ENCODE measurements around the gene ABO. TPM values are rescaled to one million over a fixed set of nuclear protein-coding genes. Genes with fewer than 3 reads are reported as not detected.
"Not testable (repeated sequence)": the region's sequence is repeated elsewhere in the genome, so short reads cannot be mapped to it uniquely, and the experiment has no call there.

Gene ABO
- total RNA-seq, 1 experiment from 2014 or later = 0.15 TPM

DNA sequence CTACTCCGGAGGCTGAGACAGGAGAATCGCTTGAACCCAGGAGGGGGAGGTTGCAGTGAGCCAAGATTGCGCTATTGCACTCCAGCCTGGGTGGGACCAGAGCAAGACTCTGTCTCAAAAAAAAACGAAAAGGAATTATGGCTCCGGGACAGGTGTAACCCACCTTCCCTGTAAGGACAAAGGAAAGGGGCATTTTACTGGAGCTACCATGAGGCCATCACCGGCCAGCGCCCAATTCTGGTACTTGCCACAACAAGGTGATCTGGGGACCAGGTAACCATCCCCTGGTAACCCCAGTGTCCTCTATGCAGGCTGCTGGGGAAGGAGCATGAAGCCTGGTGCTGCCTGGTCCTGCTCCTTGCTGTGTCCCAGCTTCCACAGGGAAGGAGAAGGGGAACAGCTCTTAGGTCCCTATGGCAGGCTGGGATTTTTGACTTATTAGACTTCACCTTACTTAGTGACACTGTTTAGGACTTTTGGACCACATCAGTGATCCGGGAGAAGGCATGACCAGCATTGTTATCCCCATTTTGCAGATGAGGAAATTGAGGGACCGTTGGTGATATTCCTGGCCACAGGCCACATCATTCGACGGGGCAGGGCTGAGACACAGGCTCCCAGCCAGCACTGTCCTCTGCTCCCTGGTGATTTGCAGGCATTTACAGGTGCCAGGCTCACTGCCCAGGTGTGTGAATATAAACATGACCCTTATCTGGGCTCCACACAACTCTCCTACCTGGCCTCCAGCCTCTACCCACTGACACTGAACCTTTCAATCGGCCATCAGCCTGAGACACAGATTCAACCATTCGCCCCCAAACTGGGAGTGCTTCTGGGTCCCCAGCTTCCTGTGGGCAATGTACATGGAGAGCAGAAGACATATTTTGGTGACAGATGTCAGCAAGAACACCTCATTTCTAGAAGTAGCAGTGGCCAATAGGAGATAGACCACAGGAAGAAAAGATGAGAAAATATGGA is 26.5 kb upstream of the ABO start:
- ATAC-seq (no peak), DNase-seq (ENCODE audit: low spot score) (no peak)
- Mint-ChIP-seq H3K4me1 (no peaks in the 10 kb centered on the region), H3K27ac (no peak overlapping the region), H3K9me3 (peaks cover 22% of the 10 kb centered on the region), H3K4me3 (no peak overlapping the region), H3K27me3 (ENCODE audit: low read depth) (peaks cover 13% of the 10 kb centered on the region), H3K36me3 (no peaks in the 10 kb centered on the region)
- CTCF ChIA-PET = interaction anchor here (1.0 kb wide), 1 partner anchor 63 kb away, joined by 5 read pairs; no protein-coding TSS in a partner anchor
- POLR2A ChIA-PET = no interaction called here
- TF ChIP-seq, protein P1, sequence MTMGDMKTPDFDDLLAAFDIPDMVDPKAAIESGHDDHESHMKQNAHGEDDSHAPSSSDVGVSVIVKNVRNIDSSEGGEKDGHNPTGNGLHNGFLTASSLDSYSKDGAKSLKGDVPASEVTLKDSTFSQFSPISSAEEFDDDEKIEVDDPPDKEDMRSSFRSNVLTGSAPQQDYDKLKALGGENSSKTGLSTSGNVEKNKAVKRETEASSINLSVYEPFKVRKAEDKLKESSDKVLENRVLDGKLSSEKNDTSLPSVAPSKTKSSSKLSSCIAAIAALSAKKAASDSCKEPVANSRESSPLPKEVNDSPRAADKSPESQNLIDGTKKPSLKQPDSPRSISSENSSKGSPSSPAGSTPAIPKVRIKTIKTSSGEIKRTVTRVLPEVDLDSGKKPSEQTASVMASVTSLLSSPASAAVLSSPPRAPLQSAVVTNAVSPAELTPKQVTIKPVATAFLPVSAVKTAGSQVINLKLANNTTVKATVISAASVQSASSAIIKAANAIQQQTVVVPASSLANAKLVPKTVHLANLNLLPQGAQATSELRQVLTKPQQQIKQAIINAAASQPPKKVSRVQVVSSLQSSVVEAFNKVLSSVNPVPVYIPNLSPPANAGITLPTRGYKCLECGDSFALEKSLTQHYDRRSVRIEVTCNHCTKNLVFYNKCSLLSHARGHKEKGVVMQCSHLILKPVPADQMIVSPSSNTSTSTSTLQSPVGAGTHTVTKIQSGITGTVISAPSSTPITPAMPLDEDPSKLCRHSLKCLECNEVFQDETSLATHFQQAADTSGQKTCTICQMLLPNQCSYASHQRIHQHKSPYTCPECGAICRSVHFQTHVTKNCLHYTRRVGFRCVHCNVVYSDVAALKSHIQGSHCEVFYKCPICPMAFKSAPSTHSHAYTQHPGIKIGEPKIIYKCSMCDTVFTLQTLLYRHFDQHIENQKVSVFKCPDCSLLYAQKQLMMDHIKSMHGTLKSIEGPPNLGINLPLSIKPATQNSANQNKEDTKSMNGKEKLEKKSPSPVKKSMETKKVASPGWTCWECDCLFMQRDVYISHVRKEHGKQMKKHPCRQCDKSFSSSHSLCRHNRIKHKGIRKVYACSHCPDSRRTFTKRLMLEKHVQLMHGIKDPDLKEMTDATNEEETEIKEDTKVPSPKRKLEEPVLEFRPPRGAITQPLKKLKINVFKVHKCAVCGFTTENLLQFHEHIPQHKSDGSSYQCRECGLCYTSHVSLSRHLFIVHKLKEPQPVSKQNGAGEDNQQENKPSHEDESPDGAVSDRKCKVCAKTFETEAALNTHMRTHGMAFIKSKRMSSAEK (CRISPR knock-in tag; IDR thresholded peaks at IDR 0.05; ENCODE audit: borderline replicate concordance) = no peak
- TF ChIP-seq ZBTB21 (CRISPR knock-in tag; IDR thresholded peaks at IDR 0.05; ENCODE audit: borderline replicate concordance) (no peak), MXD4 (CRISPR knock-in tag; IDR thresholded peaks at IDR 0.05; ENCODE audit: borderline replicate concordance) (no peak), PRRX2 (CRISPR knock-in tag; IDR thresholded peaks at IDR 0.05) (no peak), SOX15 (CRISPR knock-in tag; IDR thresholded peaks at IDR 0.05) (no peak), RORB (CRISPR knock-in tag; IDR thresholded peaks at IDR 0.05) (no peak), FOXK1 (CRISPR knock-in tag; IDR thresholded peaks at IDR 0.05) (no peak), ETV6 (CRISPR knock-in tag; IDR thresholded peaks at IDR 0.05) (no peak), FOXJ3 (CRISPR knock-in tag; IDR thresholded peaks at IDR 0.05; ENCODE audit: borderline replicate concordance) (no peak)
- TF ChIP-seq, protein P2, sequence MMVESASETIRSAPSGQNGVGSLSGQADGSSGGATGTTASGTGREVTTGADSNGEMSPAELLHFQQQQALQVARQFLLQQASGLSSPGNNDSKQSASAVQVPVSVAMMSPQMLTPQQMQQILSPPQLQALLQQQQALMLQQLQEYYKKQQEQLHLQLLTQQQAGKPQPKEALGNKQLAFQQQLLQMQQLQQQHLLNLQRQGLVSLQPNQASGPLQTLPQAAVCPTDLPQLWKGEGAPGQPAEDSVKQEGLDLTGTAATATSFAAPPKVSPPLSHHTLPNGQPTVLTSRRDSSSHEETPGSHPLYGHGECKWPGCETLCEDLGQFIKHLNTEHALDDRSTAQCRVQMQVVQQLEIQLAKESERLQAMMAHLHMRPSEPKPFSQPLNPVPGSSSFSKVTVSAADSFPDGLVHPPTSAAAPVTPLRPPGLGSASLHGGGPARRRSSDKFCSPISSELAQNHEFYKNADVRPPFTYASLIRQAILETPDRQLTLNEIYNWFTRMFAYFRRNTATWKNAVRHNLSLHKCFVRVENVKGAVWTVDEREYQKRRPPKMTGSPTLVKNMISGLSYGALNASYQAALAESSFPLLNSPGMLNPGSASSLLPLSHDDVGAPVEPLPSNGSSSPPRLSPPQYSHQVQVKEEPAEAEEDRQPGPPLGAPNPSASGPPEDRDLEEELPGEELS (CRISPR knock-in tag; IDR thresholded peaks at IDR 0.05) = no peak
- TF ChIP-seq, protein P3, sequence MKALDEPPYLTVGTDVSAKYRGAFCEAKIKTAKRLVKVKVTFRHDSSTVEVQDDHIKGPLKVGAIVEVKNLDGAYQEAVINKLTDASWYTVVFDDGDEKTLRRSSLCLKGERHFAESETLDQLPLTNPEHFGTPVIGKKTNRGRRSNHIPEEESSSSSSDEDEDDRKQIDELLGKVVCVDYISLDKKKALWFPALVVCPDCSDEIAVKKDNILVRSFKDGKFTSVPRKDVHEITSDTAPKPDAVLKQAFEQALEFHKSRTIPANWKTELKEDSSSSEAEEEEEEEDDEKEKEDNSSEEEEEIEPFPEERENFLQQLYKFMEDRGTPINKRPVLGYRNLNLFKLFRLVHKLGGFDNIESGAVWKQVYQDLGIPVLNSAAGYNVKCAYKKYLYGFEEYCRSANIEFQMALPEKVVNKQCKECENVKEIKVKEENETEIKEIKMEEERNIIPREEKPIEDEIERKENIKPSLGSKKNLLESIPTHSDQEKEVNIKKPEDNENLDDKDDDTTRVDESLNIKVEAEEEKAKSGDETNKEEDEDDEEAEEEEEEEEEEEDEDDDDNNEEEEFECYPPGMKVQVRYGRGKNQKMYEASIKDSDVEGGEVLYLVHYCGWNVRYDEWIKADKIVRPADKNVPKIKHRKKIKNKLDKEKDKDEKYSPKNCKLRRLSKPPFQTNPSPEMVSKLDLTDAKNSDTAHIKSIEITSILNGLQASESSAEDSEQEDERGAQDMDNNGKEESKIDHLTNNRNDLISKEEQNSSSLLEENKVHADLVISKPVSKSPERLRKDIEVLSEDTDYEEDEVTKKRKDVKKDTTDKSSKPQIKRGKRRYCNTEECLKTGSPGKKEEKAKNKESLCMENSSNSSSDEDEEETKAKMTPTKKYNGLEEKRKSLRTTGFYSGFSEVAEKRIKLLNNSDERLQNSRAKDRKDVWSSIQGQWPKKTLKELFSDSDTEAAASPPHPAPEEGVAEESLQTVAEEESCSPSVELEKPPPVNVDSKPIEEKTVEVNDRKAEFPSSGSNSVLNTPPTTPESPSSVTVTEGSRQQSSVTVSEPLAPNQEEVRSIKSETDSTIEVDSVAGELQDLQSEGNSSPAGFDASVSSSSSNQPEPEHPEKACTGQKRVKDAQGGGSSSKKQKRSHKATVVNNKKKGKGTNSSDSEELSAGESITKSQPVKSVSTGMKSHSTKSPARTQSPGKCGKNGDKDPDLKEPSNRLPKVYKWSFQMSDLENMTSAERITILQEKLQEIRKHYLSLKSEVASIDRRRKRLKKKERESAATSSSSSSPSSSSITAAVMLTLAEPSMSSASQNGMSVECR (CRISPR knock-in tag; IDR thresholded peaks at IDR 0.05; ENCODE audit: borderline replicate concordance) = no peak
- TF ChIP-seq, protein P4, sequence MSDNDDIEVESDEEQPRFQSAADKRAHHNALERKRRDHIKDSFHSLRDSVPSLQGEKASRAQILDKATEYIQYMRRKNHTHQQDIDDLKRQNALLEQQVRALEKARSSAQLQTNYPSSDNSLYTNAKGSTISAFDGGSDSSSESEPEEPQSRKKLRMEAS (CRISPR knock-in tag; IDR thresholded peaks at IDR 0.05) = no peak
- TF ChIP-seq, protein P5, sequence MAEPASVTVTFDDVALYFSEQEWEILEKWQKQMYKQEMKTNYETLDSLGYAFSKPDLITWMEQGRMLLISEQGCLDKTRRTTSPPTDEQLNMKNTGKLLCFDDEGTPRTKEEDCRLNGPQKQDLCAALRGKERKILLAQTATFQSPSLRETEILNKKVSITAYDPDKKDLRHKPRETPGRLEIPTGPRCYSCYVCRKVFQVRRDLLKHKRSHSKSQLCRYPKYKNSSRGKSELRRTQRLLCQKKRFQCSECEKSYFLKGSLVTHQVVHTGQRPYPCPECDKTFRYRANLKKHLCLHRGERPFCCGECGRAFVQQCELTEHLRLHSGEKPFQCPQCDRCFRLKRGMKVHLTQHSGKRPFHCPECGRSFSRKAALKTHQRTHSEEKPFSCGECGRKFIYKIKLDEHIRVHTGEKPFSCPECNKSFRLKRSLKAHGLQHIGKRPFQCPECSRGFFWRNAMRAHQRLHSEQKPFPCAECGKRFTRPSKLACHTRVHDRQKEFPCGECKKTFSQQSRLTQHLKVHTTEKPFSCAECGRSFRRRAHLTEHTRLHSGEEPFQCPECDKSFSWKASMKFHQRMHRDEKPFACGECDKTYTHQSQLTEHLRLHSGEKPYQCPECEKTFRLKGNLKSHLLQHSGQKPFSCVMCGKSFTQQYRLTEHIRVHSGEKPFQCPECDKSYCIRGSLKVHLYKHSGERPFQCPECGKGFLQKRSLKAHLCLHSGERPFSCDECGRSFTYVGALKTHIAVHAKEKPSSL (CRISPR knock-in tag; conservative IDR thresholded peaks at IDR 0.05) = no peak

DNA sequence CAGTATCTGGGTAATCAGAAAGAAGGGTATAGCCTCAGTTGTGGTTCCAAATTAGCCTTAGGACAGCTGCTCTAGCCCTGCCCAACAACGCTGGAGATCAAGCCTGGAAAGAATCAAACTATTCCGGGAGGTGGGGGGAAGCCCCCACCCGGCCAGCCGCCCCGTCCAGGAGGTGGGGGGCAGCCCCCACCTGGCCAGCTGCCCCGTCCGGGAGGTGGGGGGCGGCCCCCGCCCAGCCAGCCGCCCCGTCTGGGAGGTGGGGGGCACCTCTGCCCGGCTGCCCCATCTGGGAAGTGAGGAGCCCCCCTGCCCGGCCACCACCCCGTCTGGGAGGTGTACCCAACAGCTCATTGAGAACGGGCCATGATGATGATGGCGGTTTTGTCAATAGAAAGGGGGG is 25.0 kb upstream of the ABO start:
- H3K4me3 Mint-ChIP-seq; ATAC-seq; POLR2A ChIA-PET; H3K27ac Mint-ChIP-seq; H3K4me1 Mint-ChIP-seq; DNase-seq (ENCODE audit: low spot score); H3K36me3 Mint-ChIP-seq: not testable (repeated sequence)
- peaks cover 27% of the 10 kb centered on the region for H3K9me3 Mint-ChIP-seq
- H3K27me3 Mint-ChIP-seq (ENCODE audit: low read depth) = peaks cover 19% of the 10 kb centered on the region
- CTCF ChIA-PET = interaction anchor here (1.0 kb wide), 1 partner anchor 61 kb away, joined by 3 read pairs; no protein-coding TSS in a partner anchor

Measured in WTC11 (cell line).